CD4-positive, alpha-beta memory T cell (primary cell): ENCODE data around the gene SEPSECS. TPM values are rescaled to one million over a fixed set of nuclear protein-coding genes. Genes with fewer than 3 reads are reported as not detected.

Source experiments
- CTCF ChIA-PET: fragments of 350-600 bp; sonication (Branson Sonifier 250); formaldehyde crosslinking; loops from one replicate; lab custom pipeline; 2021; ENCODE audit warnings: inconsistent platforms; ENCODE audit not compliant: partially characterized antibody; lab: Charles Lee
- POLR2A ChIA-PET: fragments of 350-600 bp; sonication (Branson Sonifier 250); formaldehyde crosslinking; loops from one replicate; lab custom pipeline; 2021; ENCODE audit not compliant: partially characterized antibody; lab: Charles Lee
- DNase-seq, 5 donors: peaks; one replicate each; pipeline versions ENCODE4 v3.0.0 to v3.0.0-alpha.2; 2020 to 2022; ENCODE audit warnings: mixed read lengths in 1 of 5
- H3K27ac ChIP-seq: one replicate; pipeline ENCODE4 v1.7.0; 2013; ENCODE audit warnings: low read depth, low read length
- H3K27me3 ChIP-seq: 2 replicates; pipeline ENCODE4 v1.7.0; 2013; ENCODE audit warnings: mild to moderate bottlenecking, low read length, moderate library complexity; ENCODE audit not compliant: insufficient read depth
- H3K36me3 ChIP-seq: 2 replicates; pipeline ENCODE4 v1.7.0; 2013; ENCODE audit warnings: mild to moderate bottlenecking, low read length, moderate library complexity; ENCODE audit not compliant: insufficient read depth
- H3K4me1 ChIP-seq: 2 replicates; pipeline ENCODE4 v1.7.0; 2013; ENCODE audit warnings: mild to moderate bottlenecking, low read length, moderate library complexity; ENCODE audit not compliant: insufficient read depth
- H3K4me3 ChIP-seq, 2 donors: one replicate each; pipeline ENCODE4 v1.7.0; 2013; ENCODE audit warnings: low read length in 2 of 2, mild to moderate bottlenecking in 1 of 2
- H3K9me3 ChIP-seq, 2 donors: one replicate each; pipeline ENCODE4 v1.7.0; 2013; ENCODE audit warnings: low read length in 2 of 2, control low read depth in 1 of 2; ENCODE audit not compliant: control insufficient read depth in 1 of 2
- H3K27ac Mint-ChIP-seq, 7 donors: one replicate each; pipeline ENCODE4 v1.8.0; 2020 to 2021; ENCODE audit warnings: mixed read lengths in 7 of 7, mild to moderate bottlenecking in 6 of 7, inconsistent platforms in 3 of 7, moderate library complexity in 3 of 7
- H3K27me3 Mint-ChIP-seq, 2 donors: one replicate each; pipeline ENCODE4 v1.8.0; 2020 to 2021; ENCODE audit warnings: mixed read lengths in 2 of 2
- H3K36me3 Mint-ChIP-seq, 2 donors: one replicate each; pipeline ENCODE4 v1.8.0; 2020 to 2021; ENCODE audit warnings: mixed read lengths in 2 of 2, inconsistent platforms in 1 of 2, mild to moderate bottlenecking in 1 of 2
- H3K4me1 Mint-ChIP-seq, 4 donors: one replicate each; pipeline ENCODE4 v1.8.0; 2020 to 2021; ENCODE audit warnings: mixed read lengths in 4 of 4, mild to moderate bottlenecking in 1 of 4
- H3K4me3 Mint-ChIP-seq, 8 donors: one replicate each; pipeline ENCODE4 v1.8.0; 2020 to 2021; ENCODE audit warnings: mixed read lengths in 8 of 8, mild to moderate bottlenecking in 7 of 8, moderate library complexity in 6 of 8, inconsistent platforms in 3 of 8
- H3K9me3 Mint-ChIP-seq, 8 donors: one replicate each; pipeline ENCODE4 v1.8.0; 2020 to 2021; ENCODE audit warnings: mixed read lengths in 8 of 8, mild to moderate bottlenecking in 5 of 8, inconsistent platforms in 3 of 8, moderate library complexity in 1 of 8
- intact Hi-C: fragments of 100-400 bp; cut with micrococcal nuclease; formaldehyde crosslinking; loops from one replicate; pipeline ENCODE4 v1.15.1; 2023
- polyA plus RNA-seq, 2 donors: library from polyadenylated mRNA; unstranded; fragments of 300-500 nt; fragmentation: Illumina TruSeq; gene quantifications; one replicate each; pipeline ENCODE4 v1.2.3, GENCODE V29; 2021
- total RNA-seq, 2 experiments: library from RNA; stranded (reverse); gene quantifications; one replicate each; pipeline ENCODE4 v1.2.3, GENCODE V29; 2021

The SEPSECS gene
- total RNA-seq (10 to 100 TPM; 14.7 to 15.1 TPM), polyA plus RNA-seq (1 to 10 TPM; 1.3 to 3.4 TPM)

- H3K27ac Mint-ChIP-seq, result peak within 1 kb of the TSS; percentile 94 to 99 (median 97)
- POLR2A ChIA-PET, result interaction anchor here (0.7 to 4.8 kb wide), 10 partner anchors 9 to 1702 kb away, joined by 3 to 70 read pairs (median 4); partner anchors contain the start of genes ANAPC4, DHX15, PI4K2B and ZCCHC4
- Histone ChIP-seq H3K27ac (peak within 1 kb of the TSS; percentile 97), H3K4me1 (peaks cover 38% of the 10 kb centered on the region), H3K36me3 (no peaks in the 10 kb centered on the region), H3K4me3 (peak within 1 kb of the TSS; percentile 62 to 68), H3K27me3 (no peaks in the 10 kb centered on the region), H3K9me3 (no peaks in the 10 kb centered on the region)
- H3K36me3 Mint-ChIP-seq, result peaks cover 22 to 31% of the 10 kb centered on the region in 2 donors
- H3K9me3 Mint-ChIP-seq, result peaks cover 0 to 4% (median 0%) of the 10 kb centered on the region in 8 donors
- DNase-seq, result peak; percentile 95 to 96 (median 96)
- intact Hi-C loops, result loop anchor here (1.0 to 10.0 kb wide), 10 partner anchors 19 to 1697 kb away; partner anchors contain the start of genes ANAPC4, DHX15, PI4K2B and SEL1L3
- peaks cover 33 to 68% (median 43%) of the 10 kb centered on the region in 4 donors for H3K4me1 Mint-ChIP-seq
- H3K4me3 Mint-ChIP-seq, result peak within 1 kb of the TSS; percentile 90 to 97 (median 94)
- no peaks in the 10 kb centered on the region for H3K27me3 Mint-ChIP-seq
- CTCF ChIA-PET, result interaction anchor here (1.2 to 5.0 kb wide), 6 partner anchors 16 to 152 kb away, joined by 3 to 36 read pairs (median 16); partner anchors contain the start of genes PI4K2B and ZCCHC4
Measured at GRCh38 chr4:25159837-25160713, at the start of gene SEPSECS. TSS of gene SEPSECS (minus strand) at chr4:25160449. CDS start at chr4:25160369, 80 bp downstream.

DNA sequence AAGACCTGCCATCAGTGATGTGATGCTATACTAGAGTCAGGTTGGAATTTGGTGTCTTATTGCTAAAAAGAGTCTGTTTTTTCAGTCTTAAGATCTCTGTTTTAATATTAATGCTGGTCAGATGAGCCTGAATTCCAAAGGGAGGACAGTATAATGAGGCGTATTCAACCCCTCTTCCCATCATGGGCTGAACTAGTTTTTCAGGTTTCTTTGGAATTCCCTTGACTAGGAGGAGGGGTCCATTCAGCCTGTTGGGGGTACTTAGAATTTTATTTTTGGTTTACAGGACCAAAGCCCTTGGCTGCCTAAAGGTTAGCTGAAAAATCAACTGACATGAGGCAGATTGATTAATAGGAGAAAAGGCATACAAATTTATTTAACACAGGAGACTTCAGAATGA is 49.5 kb upstream of the SEPSECS start:
- H3K4me1 Mint-ChIP-seq, result peaks cover 0 to 4% (median under 1%) of the 10 kb centered on the region in 4 donors
- H3K9me3 Mint-ChIP-seq, result peaks cover 8 to 72% (median 45%) of the 10 kb centered on the region in 8 donors
- DNase-seq, result no peak
- POLR2A ChIA-PET, result no interaction called here
- H3K27ac Mint-ChIP-seq, result no peak overlapping the region
- H3K27me3 Mint-ChIP-seq, result peaks cover 1 to 5% of the 10 kb centered on the region in 2 donors
- H3K36me3 Mint-ChIP-seq, result peaks cover 6 to 9% of the 10 kb centered on the region in 2 donors
- intact Hi-C loops, result no loop called here
- H3K4me3 Mint-ChIP-seq, result no peak overlapping the region
- no peaks in the 10 kb centered on the region for H3K9me3 ChIP-seq
- H3K36me3 ChIP-seq, result no peaks in the 10 kb centered on the region
- CTCF ChIA-PET, result interaction anchor here (1.0 kb wide), 1 partner anchor 23 kb away, joined by 3 read pairs; no protein-coding TSS in a partner anchor
- H3K4me1 ChIP-seq, result no peaks in the 10 kb centered on the region
- no peak overlapping the region for H3K27ac ChIP-seq
- H3K4me3 ChIP-seq, result no peak overlapping the region
- H3K27me3 ChIP-seq, result no peaks in the 10 kb centered on the region

- H3K27ac ChIP-seq, result no peak overlapping the region
- H3K9me3 ChIP-seq, result no peaks in the 10 kb centered on the region
- intact Hi-C loops, result no loop called here
- ChIA-PET CTCF (no interaction called here), POLR2A (no interaction called here)
- no peak overlapping the region for H3K4me3 Mint-ChIP-seq
- H3K27me3 ChIP-seq, result no peaks in the 10 kb centered on the region
- H3K4me1 ChIP-seq, result no peaks in the 10 kb centered on the region
- peaks cover 1 to 3% of the 10 kb centered on the region in 2 donors for H3K27me3 Mint-ChIP-seq
- peaks cover 3 to 4% of the 10 kb centered on the region in 2 donors for H3K36me3 Mint-ChIP-seq
- peaks cover 3 to 66% (median 38%) of the 10 kb centered on the region in 8 donors for H3K9me3 Mint-ChIP-seq
- H3K4me3 ChIP-seq, result no peak overlapping the region
- DNase-seq, result no peak
- peaks cover 0 to 4% (median under 1%) of the 10 kb centered on the region in 4 donors for H3K4me1 Mint-ChIP-seq
- H3K27ac Mint-ChIP-seq, result no peak overlapping the region
- no peaks in the 10 kb centered on the region for H3K36me3 ChIP-seq
Measured at GRCh38 chr4:25207997-25208396, 47.7 kb upstream of the SEPSECS start.

DNA sequence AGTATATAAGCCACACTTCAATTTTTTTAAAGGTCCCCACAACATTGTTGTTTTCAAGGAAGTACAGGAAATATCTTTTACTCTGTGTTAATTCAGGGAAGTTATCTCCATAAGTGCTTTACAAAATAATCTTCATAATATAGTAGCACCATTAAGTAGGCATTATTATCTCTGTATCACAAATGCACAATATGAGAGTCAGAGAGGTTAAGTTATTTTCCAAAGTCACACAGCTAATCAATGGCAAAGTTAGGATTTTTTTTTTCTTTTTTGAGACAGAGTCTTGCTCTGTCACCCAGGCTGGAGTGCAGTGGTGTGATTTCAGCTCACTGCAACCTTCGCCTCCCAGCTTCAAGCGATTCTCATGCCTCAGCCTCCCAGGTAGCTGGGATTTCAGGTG is 38.5 kb upstream of the SEPSECS start:
- H3K27ac Mint-ChIP-seq, result no peak overlapping the region
- H3K4me3 Mint-ChIP-seq, result no peak overlapping the region
- Histone ChIP-seq H3K36me3 (no peaks in the 10 kb centered on the region), H3K4me3 (no peak overlapping the region), H3K27ac (no peak overlapping the region), H3K9me3 (no peaks in the 10 kb centered on the region), H3K27me3 (no peaks in the 10 kb centered on the region), H3K4me1 (no peaks in the 10 kb centered on the region)
- intact Hi-C loops, result no loop called here
- H3K9me3 Mint-ChIP-seq, result peaks cover 0 to 22% (median 19%) of the 10 kb centered on the region in 8 donors
- ChIA-PET CTCF (interaction anchor here (1.9 kb wide), 1 partner anchor 38 kb away, joined by 4 read pairs; the partner anchor contains the start of gene SEPSECS), POLR2A (no interaction called here)
- peaks cover 16 to 34% of the 10 kb centered on the region in 2 donors for H3K36me3 Mint-ChIP-seq
- H3K4me1 Mint-ChIP-seq, result peaks cover 3 to 7% (median 6%) of the 10 kb centered on the region in 4 donors
- no peaks in the 10 kb centered on the region for H3K27me3 Mint-ChIP-seq
- no peak for DNase-seq

DNA sequence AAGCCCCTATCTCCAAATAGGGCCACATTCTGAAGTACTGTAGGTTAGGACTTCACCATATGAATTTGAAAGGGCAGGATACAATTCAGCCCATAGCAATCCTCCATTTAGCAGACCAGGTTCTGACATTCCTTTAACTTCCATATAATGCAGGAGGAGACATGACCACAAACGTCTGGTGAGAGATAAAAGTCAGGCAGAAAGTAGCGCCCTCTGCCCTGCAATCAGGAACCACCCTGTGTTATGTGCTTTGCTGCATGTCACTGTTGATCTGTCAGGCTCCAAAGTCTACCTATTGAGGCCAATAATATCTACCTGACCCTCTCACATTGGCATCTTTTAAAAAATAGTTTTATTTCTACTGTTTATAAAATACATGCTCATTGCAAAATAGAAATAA is 30.2 kb upstream of the SEPSECS start:
- POLR2A ChIA-PET, result no interaction called here
- no peaks in the 10 kb centered on the region for H3K9me3 ChIP-seq
- no peaks in the 10 kb centered on the region for H3K27me3 ChIP-seq
- no peak overlapping the region for H3K27ac Mint-ChIP-seq
- no peaks in the 10 kb centered on the region for H3K36me3 ChIP-seq
- H3K9me3 Mint-ChIP-seq, result no peaks in the 10 kb centered on the region
- H3K27me3 Mint-ChIP-seq, result no peaks in the 10 kb centered on the region
- peaks cover 7 to 15% (median 7%) of the 10 kb centered on the region in 4 donors for H3K4me1 Mint-ChIP-seq
- H3K4me3 Mint-ChIP-seq, result no peak overlapping the region
- CTCF ChIA-PET, result no interaction called here
- peaks cover 1 to 6% of the 10 kb centered on the region in 2 donors for H3K36me3 Mint-ChIP-seq
- H3K4me3 ChIP-seq, result no peak overlapping the region
- no peaks in the 10 kb centered on the region for H3K4me1 ChIP-seq
- DNase-seq, result no peak
- intact Hi-C loops, result no loop called here
- no peak overlapping the region for H3K27ac ChIP-seq

- Mint-ChIP-seq H3K4me1 (peaks cover 13 to 26% (median 15%) of the 10 kb centered on the region in 4 donors), H3K36me3 (peaks cover 0 to 2% of the 10 kb centered on the region in 2 donors), H3K27ac (no peak overlapping the region), H3K9me3 (no peaks in the 10 kb centered on the region), H3K27me3 (no peaks in the 10 kb centered on the region), H3K4me3 (no peak overlapping the region)
- POLR2A ChIA-PET, result no interaction called here
- DNase-seq, result no peak
- CTCF ChIA-PET, result interaction anchor here (0.7 to 1.6 kb wide), 2 partner anchors 126 to 184 kb away, joined by 3 to 4 read pairs; no protein-coding TSS in a partner anchor
- Histone ChIP-seq H3K27ac (no peak overlapping the region), H3K36me3 (no peaks in the 10 kb centered on the region), H3K27me3 (no peaks in the 10 kb centered on the region), H3K4me3 (no peak overlapping the region), H3K4me1 (peaks cover 5% of the 10 kb centered on the region), H3K9me3 (no peaks in the 10 kb centered on the region)
- intact Hi-C loops, result loop anchor here (5.0 kb wide), 1 partner anchor 48 kb away; the partner anchor contains the start of gene PI4K2B
Measured at GRCh38 chr4:25184056-25184455, 23.8 kb upstream of the SEPSECS start.

GRCh38 chr4:25182937-25183336 is 22.7 kb upstream of the SEPSECS start:
- intact Hi-C loops, result loop anchor here (5.0 kb wide), 1 partner anchor 49 kb away; the partner anchor contains the start of gene PI4K2B
- ChIA-PET POLR2A (no interaction called here), CTCF (no interaction called here)
- no peak overlapping the region for H3K4me3 ChIP-seq
- no peak overlapping the region for H3K4me3 Mint-ChIP-seq
- H3K9me3 ChIP-seq, result no peaks in the 10 kb centered on the region
- peaks cover 2% of the 10 kb centered on the region in 2 donors for H3K36me3 Mint-ChIP-seq
- H3K9me3 Mint-ChIP-seq, result no peaks in the 10 kb centered on the region
- H3K27ac ChIP-seq, result no peak overlapping the region
- DNase-seq, result no peak
- H3K27me3 Mint-ChIP-seq, result no peaks in the 10 kb centered on the region
- H3K4me1 Mint-ChIP-seq, result peaks cover 23 to 30% (median 26%) of the 10 kb centered on the region in 4 donors
- H3K27me3 ChIP-seq, result no peaks in the 10 kb centered on the region
- H3K27ac Mint-ChIP-seq, result peak overlapping the region in 1 of 7 donors; percentile 17
- no peaks in the 10 kb centered on the region for H3K36me3 ChIP-seq
- peaks cover 16% of the 10 kb centered on the region for H3K4me1 ChIP-seq
